Natural killer cell (primary cell): ENCODE measurements around the gene OLA1. TPM values are rescaled to one million over a fixed set of nuclear protein-coding genes. Genes with fewer than 3 reads are reported as not detected.
A peak's percentile ranks its signal among the peaks of the same experiment; 100 is the strongest.

Source experiments
- ATAC-seq, 3 donors: fragments of 150-1000 bp in 2 of 3; fragments of 200-7000 bp in 1 of 3; cut with Tn5 transposase; 1 replicate in 1 of 3; 2 replicates in 2 of 3; pipeline ENCODE4 v1.10.0; 2021; ENCODE audit warnings: mild to moderate bottlenecking in 2 of 3, moderate library complexity in 2 of 3
- DNase-seq, 2 donors: peaks; one replicate each; pipeline versions ENCODE4 v3.0.0 to v3.0.0-alpha.2; 2013 to 2021; ENCODE audit warnings: mixed read lengths in 1 of 2
- H3K27ac ChIP-seq: one replicate; pipeline ENCODE4 v1.5.1; 2013; ENCODE audit warnings: mild to moderate bottlenecking, low read length
- H3K27me3 ChIP-seq: one replicate; pipeline ENCODE4 v1.6.1; 2013; ENCODE audit warnings: low read length; ENCODE audit not compliant: control insufficient read depth, insufficient read depth
- H3K36me3 ChIP-seq: one replicate; pipeline ENCODE4 v1.6.1; 2013; ENCODE audit warnings: low read length; ENCODE audit not compliant: control insufficient read depth, insufficient read depth
- H3K4me1 ChIP-seq: one replicate; pipeline ENCODE4 v1.6.1; 2013; ENCODE audit warnings: low read length; ENCODE audit not compliant: control insufficient read depth, insufficient read depth
- H3K4me3 ChIP-seq: one replicate; pipeline ENCODE4 v1.5.1; 2013; ENCODE audit warnings: low read length
- H3K9me3 ChIP-seq: one replicate; pipeline ENCODE4 v1.6.1; 2013; ENCODE audit warnings: low read length; ENCODE audit not compliant: control insufficient read depth, insufficient read depth
- H3K27ac Mint-ChIP-seq, 2 donors: one replicate each; pipeline ENCODE4 v1.8.0; 2022; ENCODE audit warnings: mild to moderate bottlenecking in 2 of 2, mixed read lengths in 2 of 2, moderate library complexity in 1 of 2
- H3K27me3 Mint-ChIP-seq, 2 donors: one replicate each; pipeline ENCODE4 v1.8.0; 2022; ENCODE audit warnings: low read depth in 2 of 2, mixed read lengths in 2 of 2
- H3K36me3 Mint-ChIP-seq: one replicate; pipeline ENCODE4 v1.8.0; 2022; ENCODE audit warnings: mixed read lengths
- H3K4me1 Mint-ChIP-seq, 2 donors: one replicate each; pipeline ENCODE4 v1.8.0; 2022; ENCODE audit warnings: mixed read lengths in 2 of 2
- H3K4me3 Mint-ChIP-seq: one replicate; pipeline ENCODE4 v1.8.0; 2022; ENCODE audit warnings: mild to moderate bottlenecking, moderate library complexity, mixed read lengths
- H3K9me3 Mint-ChIP-seq, 2 donors: one replicate each; pipeline ENCODE4 v1.8.0; 2022; ENCODE audit warnings: mixed read lengths in 2 of 2
- CTCF ChIP-seq: fragments of 200-600 bp; IDR thresholded peaks from one replicate; pipeline ENCODE4 v1.8.0; 2022; ENCODE audit warnings: antibody characterized with exemption
- WGBS: methylation state at CpG from one replicate; pipeline ENCODE4 v1.1.7; 2013; ENCODE audit warnings: missing lambda C conversion rate; ENCODE audit not compliant: insufficient coverage; 5-methylcytosine and 5-hydroxymethylcytosine counted together
- intact Hi-C: fragments of 100-400 bp; cut with micrococcal nuclease; formaldehyde crosslinking; loops from one replicate; pipeline ENCODE4 v1.14.2; 2022
- total RNA-seq, 4 donors: library from RNA; stranded (reverse); fragments of 120-200 nt in 1 of 4; gene quantifications; one replicate each; pipeline versions ENCODE4 v1.2.3 to v1.2.4, GENCODE V29; 2013 to 2022

OLA1 gene
- total RNA-seq, 3 donors from 2014 or later (not counting 1 experiment from before 2014, with no cell fraction given), result 42.3 to 45.9 (median 43.9) TPM

- no peaks in the 10 kb centered on the region for H3K27me3 Mint-ChIP-seq
- no peak for DNase-seq
- Histone ChIP-seq H3K27ac (no peak overlapping the region), H3K36me3 (no peaks in the 10 kb centered on the region), H3K4me1 (no peaks in the 10 kb centered on the region), H3K9me3 (peaks cover 10% of the 10 kb centered on the region), H3K4me3 (no peak overlapping the region), H3K27me3 (no peaks in the 10 kb centered on the region)
- peaks cover 9 to 19% of the 10 kb centered on the region in 2 donors for H3K9me3 Mint-ChIP-seq
- TF ChIP-seq CTCF, result no peak
- peaks cover 5 to 21% of the 10 kb centered on the region in 2 donors for H3K4me1 Mint-ChIP-seq
- WGBS, result 100% methylated on average over 1 of the region's 2 CpGs
- H3K36me3 Mint-ChIP-seq, result peaks cover 20% of the 10 kb centered on the region
- H3K4me3 Mint-ChIP-seq, result no peak overlapping the region
- H3K27ac Mint-ChIP-seq, result no peak overlapping the region
- ATAC-seq, result no peak
- intact Hi-C loops, result no loop called here
Measured at GRCh38 chr2:174166261-174166660, 82.1 kb downstream of the OLA1 start.

GRCh38 chr2:174161490-174161889 lies 86.8 kb downstream of the OLA1 start:
- peaks cover 5 to 20% of the 10 kb centered on the region in 2 donors for H3K4me1 Mint-ChIP-seq
- Histone ChIP-seq H3K27me3 (no peaks in the 10 kb centered on the region), H3K36me3 (no peaks in the 10 kb centered on the region), H3K27ac (no peak overlapping the region), H3K4me1 (no peaks in the 10 kb centered on the region), H3K9me3 (no peaks in the 10 kb centered on the region), H3K4me3 (no peak overlapping the region)
- no peak for DNase-seq
- no peak overlapping the region for H3K4me3 Mint-ChIP-seq
- ATAC-seq, result no peak
- H3K36me3 Mint-ChIP-seq, result no peaks in the 10 kb centered on the region
- no peak overlapping the region for H3K27ac Mint-ChIP-seq
- intact Hi-C loops, result no loop called here
- H3K9me3 Mint-ChIP-seq, result no peaks in the 10 kb centered on the region
- H3K27me3 Mint-ChIP-seq, result no peaks in the 10 kb centered on the region
- WGBS, result 96% methylated on average over 2 of the region's 3 CpGs
- TF ChIP-seq CTCF, result no peak

- intact Hi-C loops, result loop anchor here (1.0 kb wide), 1 partner anchor 183 kb away; no protein-coding TSS in a partner anchor
- WGBS, result 80% methylated on average over 3 of the region's 3 CpGs
- Histone ChIP-seq H3K27me3 (no peaks in the 10 kb centered on the region), H3K4me1 (no peaks in the 10 kb centered on the region), H3K9me3 (no peaks in the 10 kb centered on the region), H3K36me3 (no peaks in the 10 kb centered on the region), H3K4me3 (no peak overlapping the region), H3K27ac (no peak overlapping the region)
- Mint-ChIP-seq H3K9me3 (no peaks in the 10 kb centered on the region), H3K27ac (no peak overlapping the region), H3K27me3 (no peaks in the 10 kb centered on the region), H3K36me3 (no peaks in the 10 kb centered on the region), H3K4me3 (no peak overlapping the region), H3K4me1 (peaks cover 8 to 19% of the 10 kb centered on the region in 2 donors)
- peak in 1 of 3 donors; percentile 47 for ATAC-seq
- DNase-seq, result peak in 1 of 2 donors; percentile 53
- peak; percentile 34 for TF ChIP-seq CTCF
Measured at GRCh38 chr2:174158003-174158402, 90.3 kb downstream of the OLA1 start.

- TF ChIP-seq CTCF, result no peak
- intact Hi-C loops, result no loop called here
- ATAC-seq (no peak), DNase-seq (no peak)
- Histone ChIP-seq H3K27me3 (no peaks in the 10 kb centered on the region), H3K9me3 (no peaks in the 10 kb centered on the region), H3K4me3 (no peak overlapping the region), H3K27ac (no peak overlapping the region), H3K4me1 (no peaks in the 10 kb centered on the region), H3K36me3 (no peaks in the 10 kb centered on the region)
- H3K27me3 Mint-ChIP-seq, result no peaks in the 10 kb centered on the region
- no peak overlapping the region for H3K4me3 Mint-ChIP-seq
- H3K27ac Mint-ChIP-seq, result no peak overlapping the region
- WGBS, result 100% methylated on average over 1 of the region's 1 CpG
- no peaks in the 10 kb centered on the region for H3K9me3 Mint-ChIP-seq
- H3K4me1 Mint-ChIP-seq, result peaks cover 5 to 16% of the 10 kb centered on the region in 2 donors
- no peaks in the 10 kb centered on the region for H3K36me3 Mint-ChIP-seq
Measured at GRCh38 chr2:174157053-174157452, 91.3 kb downstream of the OLA1 start.
